HG03354 (cell line): ENCODE data around the gene RNF150.

Experiments used
- ATAC-seq: cut with Tn5 transposase; IDR thresholded peaks from one replicate; pipeline ENCODE4 v1.9.1; 2021; ENCODE audit warnings: mild to moderate bottlenecking; ENCODE audit not compliant: unreplicated experiment, poor library complexity, severe bottlenecking

The RNF150 gene

GRCh38 chr4:141132709-141133145, 542 bp downstream of the RNF150 start:
- peak; percentile 25 for ATAC-seq

- peak; percentile 23 for ATAC-seq
These were observed 1.1 kb downstream of the RNF150 start for GRCh38 chr4:141132072-141132708.

GRCh38 chr4:141131723-141132071, 1.6 kb downstream of the RNF150 start:
- no peak for ATAC-seq

- no peak for ATAC-seq
These were observed 2.2 kb downstream of the RNF150 start for GRCh38 chr4:141130947-141131605.

GRCh38 chr4:141127884-141128283, 5.4 kb downstream of the RNF150 start:
- no peak for ATAC-seq

GRCh38 chr4:141126769-141127168, 6.5 kb downstream of the RNF150 start:
- ATAC-seq = no peak

GRCh38 chr4:141124224-141124623, 9.0 kb downstream of the RNF150 start:
- ATAC-seq = no peak

GRCh38 chr4:141121768-141122454, 11.4 kb downstream of the RNF150 start:
- ATAC-seq = no peak

GRCh38 chr4:141121101-141121500, 12.2 kb downstream of the RNF150 start:
- no peak for ATAC-seq

GRCh38 chr4:141120036-141120593, 13.2 kb downstream of the RNF150 start:
- ATAC-seq = no peak

- no peak for ATAC-seq
These were observed 14.2 kb downstream of the RNF150 start for GRCh38 chr4:141119071-141119470.

GRCh38 chr4:141118381-141118780, 14.9 kb downstream of the RNF150 start:
- no peak for ATAC-seq

- no peak for ATAC-seq
These were observed 15.3 kb downstream of the RNF150 start for GRCh38 chr4:141117935-141118334.

GRCh38 chr4:141109983-141110382, 23.3 kb downstream of the RNF150 start:
- no peak for ATAC-seq

GRCh38 chr4:141107927-141108326, 25.3 kb downstream of the RNF150 start:
- ATAC-seq = no peak

GRCh38 chr4:141102367-141102766, 30.9 kb downstream of the RNF150 start:
- ATAC-seq = no peak

GRCh38 chr4:141101511-141101910, 31.8 kb downstream of the RNF150 start:
- no peak for ATAC-seq

GRCh38 chr4:141099326-141099725, 33.9 kb downstream of the RNF150 start:
- no peak for ATAC-seq

- no peak for ATAC-seq
These were observed 35.1 kb downstream of the RNF150 start for GRCh38 chr4:141098163-141098562.

- ATAC-seq = no peak
These were observed 42.8 kb downstream of the RNF150 start for GRCh38 chr4:141090473-141090872.

- no peak for ATAC-seq
These were observed 51.3 kb downstream of the RNF150 start for GRCh38 chr4:141081921-141082395.
